IMR-90 (cell line): Measurements from ENCODE around the gene KRTAP3-2.

Source experiments
- BHLHE40 ChIP-seq: fragments of 150-350 bp; IDR thresholded peaks from 2 replicates; pipeline ENCODE4 v1.6.1; 2016; ENCODE audit warnings: mild to moderate bottlenecking, low read depth, low read length
- MAFK ChIP-seq: IDR thresholded peaks from 2 replicates; pipeline ENCODE4 v1.6.1; 2012; ENCODE audit warnings: low read depth, low read length, improper control_type of control experiment
- POLR2A ChIP-seq: IDR thresholded peaks from 2 replicates; pipeline ENCODE4 v1.6.1; 2012; ENCODE audit warnings: mild to moderate bottlenecking, low read depth, low read length
- RAD21 ChIP-seq: IDR thresholded peaks from 2 replicates; pipeline ENCODE4 v1.6.1; 2012; ENCODE audit warnings: low read length, improper control_type of control experiment
- SMC3 ChIP-seq: fragments of 150-350 bp; IDR thresholded peaks from 2 replicates; pipeline ENCODE4 v1.6.1; 2016; ENCODE audit warnings: low read depth, mild to moderate bottlenecking, antibody characterized with exemption, low read length, moderate library complexity
- TF ChIP-seq, protein P1 (sequence below): conservative IDR thresholded peaks from 2 replicates; pipeline ENCODE4 v1.5.1; 2012; ENCODE audit warnings: mild to moderate bottlenecking, low read depth, low read length, improper control_type of control experiment
- TF ChIP-seq, protein P2 (sequence below): fragments of 150-350 bp; IDR thresholded peaks from 2 replicates; pipeline ENCODE4 v1.6.1; 2017; ENCODE audit warnings: mild to moderate bottlenecking, antibody characterized with exemption, low read length, low read depth

DNA sequence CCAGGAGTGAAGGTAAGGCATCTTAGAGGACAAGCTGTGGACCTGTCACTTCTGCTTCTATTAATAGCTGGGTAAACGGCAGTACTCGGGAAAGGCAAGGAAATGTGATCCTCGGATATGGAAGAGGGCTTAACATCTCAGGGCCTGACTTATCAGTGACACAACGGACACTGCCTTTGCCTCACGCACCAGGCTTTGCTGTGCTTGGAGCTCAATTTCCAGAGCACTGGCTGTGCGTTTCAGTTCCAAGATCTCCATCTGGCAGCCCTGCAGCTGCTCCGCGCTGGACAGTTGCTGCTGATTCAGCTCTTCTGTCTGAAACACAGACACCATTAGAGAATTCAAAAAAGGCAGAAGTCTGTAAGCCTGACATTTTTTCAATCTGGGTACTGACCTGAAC, 19.1 kb downstream of the KRTAP3-2 start:
- TF ChIP-seq, protein P1, sequence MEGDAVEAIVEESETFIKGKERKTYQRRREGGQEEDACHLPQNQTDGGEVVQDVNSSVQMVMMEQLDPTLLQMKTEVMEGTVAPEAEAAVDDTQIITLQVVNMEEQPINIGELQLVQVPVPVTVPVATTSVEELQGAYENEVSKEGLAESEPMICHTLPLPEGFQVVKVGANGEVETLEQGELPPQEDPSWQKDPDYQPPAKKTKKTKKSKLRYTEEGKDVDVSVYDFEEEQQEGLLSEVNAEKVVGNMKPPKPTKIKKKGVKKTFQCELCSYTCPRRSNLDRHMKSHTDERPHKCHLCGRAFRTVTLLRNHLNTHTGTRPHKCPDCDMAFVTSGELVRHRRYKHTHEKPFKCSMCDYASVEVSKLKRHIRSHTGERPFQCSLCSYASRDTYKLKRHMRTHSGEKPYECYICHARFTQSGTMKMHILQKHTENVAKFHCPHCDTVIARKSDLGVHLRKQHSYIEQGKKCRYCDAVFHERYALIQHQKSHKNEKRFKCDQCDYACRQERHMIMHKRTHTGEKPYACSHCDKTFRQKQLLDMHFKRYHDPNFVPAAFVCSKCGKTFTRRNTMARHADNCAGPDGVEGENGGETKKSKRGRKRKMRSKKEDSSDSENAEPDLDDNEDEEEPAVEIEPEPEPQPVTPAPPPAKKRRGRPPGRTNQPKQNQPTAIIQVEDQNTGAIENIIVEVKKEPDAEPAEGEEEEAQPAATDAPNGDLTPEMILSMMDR, result no peak
- TF ChIP-seq RAD21 (no peak), MAFK (peak; percentile 77), BHLHE40 (no peak), POLR2A (no peak), SMC3 (no peak)
- TF ChIP-seq, protein P2, sequence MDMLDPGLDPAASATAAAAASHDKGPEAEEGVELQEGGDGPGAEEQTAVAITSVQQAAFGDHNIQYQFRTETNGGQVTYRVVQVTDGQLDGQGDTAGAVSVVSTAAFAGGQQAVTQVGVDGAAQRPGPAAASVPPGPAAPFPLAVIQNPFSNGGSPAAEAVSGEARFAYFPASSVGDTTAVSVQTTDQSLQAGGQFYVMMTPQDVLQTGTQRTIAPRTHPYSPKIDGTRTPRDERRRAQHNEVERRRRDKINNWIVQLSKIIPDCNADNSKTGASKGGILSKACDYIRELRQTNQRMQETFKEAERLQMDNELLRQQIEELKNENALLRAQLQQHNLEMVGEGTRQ, result no peak
